ENCODE measurements around the gene LEFTY1.

DNA sequence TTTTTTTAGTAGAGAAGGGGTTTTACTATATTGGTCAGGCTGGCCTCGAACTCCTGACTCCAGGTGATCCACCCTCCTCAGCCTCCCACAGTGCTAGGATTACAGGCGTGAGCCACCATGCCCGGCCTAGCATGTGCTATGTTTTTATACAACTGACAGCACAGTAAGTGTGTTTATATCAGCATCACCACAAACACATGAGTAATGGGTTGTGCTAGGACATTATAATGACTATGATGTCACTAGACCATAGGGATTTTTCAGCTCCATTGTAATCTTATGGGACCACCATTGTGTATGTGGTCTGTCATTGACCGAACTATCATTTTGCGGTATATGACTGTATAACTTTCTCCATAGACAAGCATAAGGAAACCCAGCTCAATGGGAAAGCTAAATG lies 45.8 kb upstream of the LEFTY1 start:
- TF ChIP-seq, protein P1, sequence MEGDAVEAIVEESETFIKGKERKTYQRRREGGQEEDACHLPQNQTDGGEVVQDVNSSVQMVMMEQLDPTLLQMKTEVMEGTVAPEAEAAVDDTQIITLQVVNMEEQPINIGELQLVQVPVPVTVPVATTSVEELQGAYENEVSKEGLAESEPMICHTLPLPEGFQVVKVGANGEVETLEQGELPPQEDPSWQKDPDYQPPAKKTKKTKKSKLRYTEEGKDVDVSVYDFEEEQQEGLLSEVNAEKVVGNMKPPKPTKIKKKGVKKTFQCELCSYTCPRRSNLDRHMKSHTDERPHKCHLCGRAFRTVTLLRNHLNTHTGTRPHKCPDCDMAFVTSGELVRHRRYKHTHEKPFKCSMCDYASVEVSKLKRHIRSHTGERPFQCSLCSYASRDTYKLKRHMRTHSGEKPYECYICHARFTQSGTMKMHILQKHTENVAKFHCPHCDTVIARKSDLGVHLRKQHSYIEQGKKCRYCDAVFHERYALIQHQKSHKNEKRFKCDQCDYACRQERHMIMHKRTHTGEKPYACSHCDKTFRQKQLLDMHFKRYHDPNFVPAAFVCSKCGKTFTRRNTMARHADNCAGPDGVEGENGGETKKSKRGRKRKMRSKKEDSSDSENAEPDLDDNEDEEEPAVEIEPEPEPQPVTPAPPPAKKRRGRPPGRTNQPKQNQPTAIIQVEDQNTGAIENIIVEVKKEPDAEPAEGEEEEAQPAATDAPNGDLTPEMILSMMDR (conservative IDR thresholded peaks at IDR 0.05; ENCODE audit: low read depth, low read length), result no peak
- no peak for TF ChIP-seq RCOR1 (IDR thresholded peaks at IDR 0.05; ENCODE audit: insufficient replicate concordance, low read length)
